Stimulated activated CD8-positive, alpha-beta memory T cell treated with anti-CD3 and anti-CD28 coated beads, Interleukin-12 subunit alpha, Interleukin-12 subunit beta, amount 100 ng/mL, for 4 hours (primary cell): ENCODE measurements around the gene KCNQ1OT1.

Experiments
- DNase-seq: peaks from one replicate; pipeline ENCODE4 v3.0.0-alpha.2; 2020; ENCODE audit warnings: low read depth

KCNQ1OT1 gene

GRCh38 chr11:2666828-2667570 lies 32.8 kb downstream of the KCNQ1OT1 start:
- DNase-seq = no peak

- no peak for DNase-seq
Measured at GRCh38 chr11:2666401-2666741, 33.4 kb downstream of the KCNQ1OT1 start.

GRCh38 chr11:2665526-2666400 lies 34.0 kb downstream of the KCNQ1OT1 start:
- DNase-seq = no peak

GRCh38 chr11:2664791-2665525 lies 34.8 kb downstream of the KCNQ1OT1 start:
- DNase-seq = no peak

DNA sequence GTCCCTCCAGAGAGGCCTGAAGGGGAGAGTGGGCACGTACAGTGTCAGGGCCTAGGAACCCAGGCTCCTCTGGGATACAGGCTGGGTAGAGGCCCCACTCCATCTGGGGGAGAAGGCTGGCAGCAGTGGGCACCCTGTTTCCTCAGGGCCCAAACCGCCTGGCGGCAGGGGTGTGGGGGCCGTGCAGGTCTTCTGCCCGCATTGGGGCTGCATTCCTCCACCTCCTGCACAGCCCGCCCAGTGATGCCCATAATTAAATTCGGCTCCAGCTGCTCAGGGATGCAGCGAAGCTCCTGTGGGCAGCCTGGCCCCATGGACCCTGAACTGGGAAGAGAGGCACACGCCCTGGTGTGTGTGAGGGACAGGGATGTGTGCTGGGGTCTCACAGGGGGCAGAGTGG lies 35.4 kb downstream of the KCNQ1OT1 start:
- no peak for DNase-seq

- DNase-seq = no peak
Measured at GRCh38 chr11:2663915-2664314, 35.9 kb downstream of the KCNQ1OT1 start.

- DNase-seq = no peak
Measured at GRCh38 chr11:2663506-2663905, 36.3 kb downstream of the KCNQ1OT1 start.

DNA sequence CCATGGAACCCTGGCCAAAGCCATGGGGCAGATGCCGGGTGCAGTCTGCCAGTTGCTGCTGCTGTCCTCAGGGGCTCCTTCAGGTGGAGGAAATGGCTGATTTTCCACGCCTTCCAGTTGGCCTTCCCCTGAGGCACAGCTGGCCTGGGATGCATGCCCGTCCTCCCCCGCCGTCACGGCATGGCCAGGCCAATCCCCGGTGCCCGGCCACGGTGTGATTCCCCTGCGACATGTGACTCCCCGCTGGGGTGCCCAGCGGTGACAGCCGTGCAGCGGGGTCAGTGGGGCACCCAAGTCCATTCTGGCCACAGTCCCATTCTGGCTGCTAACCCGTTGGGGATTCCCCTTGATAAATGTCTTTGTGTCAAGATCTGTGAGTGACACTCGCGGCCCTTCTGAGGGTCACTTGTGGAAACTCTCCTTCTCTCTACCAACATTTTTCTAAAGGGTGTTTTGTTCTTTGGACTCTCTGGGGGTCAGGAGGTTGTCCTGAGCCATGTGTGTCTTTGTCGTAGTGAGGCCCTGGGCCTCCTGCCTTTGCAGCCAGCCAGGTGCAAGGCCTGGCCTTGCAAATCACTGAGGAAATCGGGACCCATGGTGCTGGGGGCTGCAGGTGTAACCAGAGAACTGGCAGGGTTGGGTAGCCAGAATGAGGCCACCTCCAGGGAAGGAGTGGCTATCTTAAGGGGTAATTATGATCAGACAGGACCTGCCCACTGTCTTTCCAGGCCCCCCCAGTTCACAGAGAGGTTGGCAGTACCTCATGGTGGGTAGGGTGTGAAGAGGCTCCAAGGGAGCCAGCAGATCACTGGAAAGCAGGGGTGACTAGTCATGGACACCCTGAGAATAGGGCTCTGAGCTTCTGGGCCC lies 37.1 kb downstream of the KCNQ1OT1 start:
- DNase-seq = no peak

DNA sequence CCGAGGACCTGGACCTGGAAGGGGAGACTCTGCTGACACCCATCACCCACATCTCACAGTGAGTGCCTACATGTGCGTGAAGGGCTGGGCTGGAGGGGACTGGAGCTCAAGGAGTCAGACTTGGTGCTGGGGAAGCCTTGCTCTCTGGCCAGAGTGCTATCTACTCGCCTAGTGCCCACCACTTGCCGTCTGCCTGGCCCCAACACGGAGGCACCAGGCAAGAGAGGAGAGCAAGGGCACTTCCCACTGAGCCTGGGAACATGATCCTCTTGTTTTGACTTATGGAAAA lies 37.8 kb downstream of the KCNQ1OT1 start:
- no peak for DNase-seq

- no peak for DNase-seq
Measured at GRCh38 chr11:2661173-2662023, 38.4 kb downstream of the KCNQ1OT1 start.

DNA sequence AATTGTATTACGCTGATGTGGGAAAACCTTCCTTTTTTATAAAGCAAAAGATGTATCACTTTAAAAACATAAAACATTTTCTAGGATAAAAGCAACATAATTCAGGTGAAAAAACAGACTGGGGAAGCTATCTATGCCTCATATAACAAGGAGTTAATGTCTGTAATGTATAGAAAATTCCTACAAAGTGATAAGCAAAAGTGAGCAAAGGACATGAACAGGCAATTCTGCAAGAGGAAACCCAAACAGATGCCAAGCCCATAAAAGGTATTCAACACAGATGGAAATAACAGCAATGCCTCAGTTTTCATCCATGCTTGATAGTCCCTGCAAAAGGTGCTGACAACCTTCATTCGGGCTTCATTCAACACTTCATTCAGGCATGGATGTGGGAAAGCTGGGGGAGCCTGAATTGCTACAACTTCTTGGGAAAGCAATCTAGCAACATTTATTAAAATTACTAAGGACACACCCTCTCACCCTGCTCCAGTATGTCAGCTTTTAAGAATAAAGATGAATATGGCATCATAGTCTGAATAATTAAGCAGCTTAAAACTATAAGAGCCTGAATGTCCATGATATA lies 39.3 kb downstream of the KCNQ1OT1 start:
- DNase-seq = no peak

GRCh38 chr11:2657697-2658284 lies 42.0 kb downstream of the KCNQ1OT1 start:
- DNase-seq = no peak

GRCh38 chr11:2656859-2657258 lies 42.9 kb downstream of the KCNQ1OT1 start:
- DNase-seq = no peak

DNA sequence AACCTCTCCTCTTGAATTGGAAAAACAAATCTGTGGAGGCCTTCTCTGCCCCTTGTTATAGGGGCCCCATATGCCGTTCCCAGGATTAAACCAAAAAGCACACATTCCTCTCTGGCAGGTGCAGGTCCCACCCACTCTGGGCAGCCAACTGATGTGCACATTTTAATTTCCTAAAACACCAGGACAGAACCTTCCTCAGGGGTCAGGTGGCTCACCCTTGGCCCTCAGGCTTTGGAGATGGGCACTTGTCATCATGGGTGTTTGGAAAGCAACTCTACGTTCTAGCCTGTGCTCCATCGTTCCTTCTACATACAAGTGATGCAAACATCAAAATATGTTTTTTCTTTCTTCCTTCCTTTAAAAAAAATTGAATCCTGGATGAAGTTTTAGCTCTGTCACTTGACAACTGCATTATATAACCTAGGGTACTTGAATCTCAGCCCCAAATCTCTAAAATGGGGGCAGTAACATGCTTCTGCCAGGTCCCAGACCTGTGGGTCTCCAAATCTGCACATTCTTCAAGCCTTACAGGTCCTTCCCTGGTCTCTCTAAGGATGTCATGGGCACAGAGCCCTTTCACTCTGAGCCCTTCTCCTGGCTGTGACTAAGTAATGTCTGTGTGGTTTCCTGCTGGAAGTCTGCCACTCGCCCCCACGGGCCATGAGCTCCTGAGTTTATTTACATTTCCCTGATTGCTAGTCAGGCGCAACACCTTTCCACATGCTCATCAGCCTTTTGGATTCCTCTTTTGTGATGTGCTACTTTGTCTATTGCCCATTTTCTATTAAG lies 43.8 kb downstream of the KCNQ1OT1 start:
- no peak for DNase-seq

DNA sequence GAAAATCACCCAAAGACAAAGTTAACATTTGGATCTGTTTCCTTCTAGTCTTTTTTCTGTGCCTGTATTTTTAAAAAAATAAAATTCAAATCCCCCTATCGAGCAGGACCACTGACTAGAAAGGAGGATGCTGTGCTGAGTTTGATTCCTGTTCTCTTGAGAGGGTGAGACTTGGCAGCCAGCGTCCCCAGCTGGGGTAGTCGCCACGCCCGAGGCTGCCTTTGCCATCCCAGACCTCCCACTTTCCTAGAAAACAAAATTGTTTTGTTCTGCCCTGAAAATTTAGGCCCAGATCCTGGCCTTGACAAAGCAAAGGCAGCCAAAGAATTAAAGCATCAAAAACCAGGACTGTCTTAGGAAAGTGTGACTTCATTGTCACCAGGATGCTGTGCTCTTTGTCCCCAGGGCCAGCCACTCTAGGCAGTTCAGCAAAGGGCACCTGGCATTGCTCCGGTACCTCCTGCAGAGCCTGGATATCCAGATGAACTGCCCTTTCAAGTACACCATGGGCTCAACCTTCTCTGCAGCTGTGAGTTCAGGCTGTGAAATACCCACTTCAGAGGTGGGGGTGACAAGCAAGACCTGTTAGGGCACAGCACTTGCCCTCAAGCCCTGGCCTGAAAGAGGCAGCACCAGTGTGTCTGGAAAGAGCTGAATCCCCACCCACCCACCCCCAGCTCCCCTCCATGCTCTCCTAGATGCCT lies 44.6 kb downstream of the KCNQ1OT1 start:
- DNase-seq = no peak

DNA sequence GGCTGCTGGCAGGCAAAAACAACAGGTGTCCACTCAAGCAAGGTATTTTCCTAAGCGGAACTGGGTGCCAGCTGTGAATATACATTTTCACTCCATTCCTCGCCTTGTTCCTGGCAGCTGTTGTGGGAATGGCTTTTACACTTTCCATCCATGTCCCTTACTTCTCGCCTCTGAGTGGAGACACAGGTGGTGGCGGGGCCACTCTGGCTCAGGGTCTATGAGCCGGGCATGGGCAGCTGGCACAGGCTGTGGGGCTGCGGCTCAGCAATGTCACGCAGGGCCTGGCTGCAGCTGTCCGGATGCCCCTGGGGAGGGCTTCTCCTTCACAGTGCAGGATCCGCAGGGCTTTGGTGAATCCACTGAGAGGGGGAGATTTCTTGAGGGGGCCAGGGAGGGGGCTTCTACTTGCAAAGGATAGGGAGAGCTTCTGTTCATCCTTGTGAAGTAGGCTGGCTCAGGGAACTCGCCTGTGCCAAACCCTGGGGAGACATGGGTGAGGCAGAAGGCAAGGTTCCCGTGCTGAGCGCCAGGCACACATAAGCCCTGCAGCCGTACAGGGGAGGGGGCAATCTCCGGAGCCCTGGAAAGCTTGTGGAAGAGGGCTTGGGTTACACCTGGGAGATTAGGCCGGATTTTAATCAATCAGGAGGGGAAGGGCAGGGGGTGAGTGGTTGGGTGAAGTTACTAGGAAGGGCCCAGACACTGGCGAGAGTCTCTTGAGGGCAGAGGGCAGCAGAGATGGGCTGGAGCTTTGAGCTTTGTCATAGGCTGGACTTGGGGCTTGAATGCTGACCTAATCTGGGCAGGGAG lies 45.7 kb downstream of the KCNQ1OT1 start:
- no peak for DNase-seq

- no peak for DNase-seq
Measured at GRCh38 chr11:2653198-2653551, 46.6 kb downstream of the KCNQ1OT1 start.
